ENCODE data around the gene PABPC1L2B.
"Not testable (repeated sequence)": the region's sequence is repeated elsewhere in the genome, so short reads cannot be mapped to it uniquely, and the experiment has no call there.

PABPC1L2B gene

DNA sequence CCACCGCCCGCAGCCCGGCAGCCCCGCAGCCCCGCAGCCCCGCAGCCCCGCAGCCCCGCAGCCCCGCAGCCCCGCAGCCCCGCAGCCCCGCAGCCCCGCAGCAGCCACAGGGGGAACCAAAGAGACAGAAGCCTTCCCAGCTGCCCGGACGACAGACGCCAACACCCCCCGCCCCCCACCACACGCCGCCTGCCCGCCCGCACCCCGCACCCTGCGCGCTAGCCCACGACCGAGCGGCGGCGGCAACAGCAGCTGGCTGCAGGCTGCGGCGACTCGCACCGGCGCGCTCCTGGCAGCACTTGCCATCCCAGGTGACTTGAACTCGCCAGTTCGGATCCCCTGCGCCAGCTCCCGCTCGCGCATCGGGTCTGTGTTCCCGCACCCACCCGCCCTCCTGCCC is at the start of gene PABPC1L2B:
Gene PABPC1L2B, plus strand, starts transcription at position 207 of the 400 bp plus-strand sequence. CDS start 704 bp downstream, outside the sequence.
- not testable (repeated sequence) for DNase-seq

DNA sequence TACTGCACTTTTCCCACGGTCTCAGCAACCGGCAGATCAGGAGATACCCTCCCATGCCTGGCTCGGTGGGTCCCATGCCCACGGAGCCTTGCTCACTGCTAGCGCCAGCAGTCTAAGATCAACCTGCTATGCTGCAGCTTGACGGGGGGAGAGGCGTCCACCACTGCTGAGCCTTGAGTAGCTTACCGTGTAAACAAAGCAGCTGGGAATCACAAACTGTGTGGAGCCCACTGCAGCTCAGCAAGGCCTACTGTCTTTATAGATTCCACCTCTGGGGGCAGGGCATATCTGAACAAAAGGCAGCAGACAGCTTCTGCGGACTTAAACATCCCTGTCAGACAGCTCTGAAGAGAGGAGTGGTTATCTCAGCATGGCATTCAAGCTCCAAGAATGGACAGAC is 42.8 kb upstream of the PABPC1L2B start:
- not testable (repeated sequence) for DNase-seq

DNA sequence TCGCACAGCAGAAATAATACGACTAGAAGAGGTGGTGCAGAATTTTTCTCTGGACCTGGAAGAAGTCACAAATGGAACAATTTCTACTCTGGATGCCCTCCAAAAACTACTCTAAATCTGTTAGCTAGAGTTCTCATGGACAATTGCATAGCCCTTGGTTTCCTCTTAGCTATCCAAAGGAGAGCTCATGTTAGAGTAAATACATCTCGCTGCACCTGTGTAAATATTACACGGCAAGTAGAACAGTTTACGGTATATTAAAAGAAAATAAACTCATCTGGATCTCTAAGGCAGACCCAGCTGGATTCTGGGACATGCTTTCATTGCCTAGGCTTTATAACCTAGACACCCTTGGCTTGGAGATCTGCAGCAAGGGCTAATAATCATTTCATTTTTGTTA is 30.9 kb upstream of the PABPC1L2B start:
- DNase-seq: not testable (repeated sequence)

DNA sequence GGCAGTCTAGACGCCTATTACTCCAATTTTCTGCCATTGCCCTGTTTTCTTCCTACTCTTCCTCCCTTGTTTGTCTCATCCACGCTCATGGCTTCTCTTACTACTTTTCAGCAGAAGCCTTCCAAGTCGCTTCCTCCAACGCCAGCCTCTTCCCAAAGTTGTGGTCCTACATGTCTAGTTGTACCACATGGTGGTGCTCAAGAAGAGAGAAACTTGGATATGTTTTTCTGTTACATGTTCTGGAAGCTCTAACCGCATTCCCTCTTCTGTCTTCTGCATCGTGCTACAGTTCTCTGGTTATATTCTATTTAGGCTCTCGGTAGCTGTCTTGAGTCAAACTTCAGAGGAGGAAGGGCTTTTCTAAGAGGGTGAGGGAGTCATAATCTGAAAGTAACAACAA is 27.9 kb upstream of the PABPC1L2B start:
- not testable (repeated sequence) for DNase-seq

DNA sequence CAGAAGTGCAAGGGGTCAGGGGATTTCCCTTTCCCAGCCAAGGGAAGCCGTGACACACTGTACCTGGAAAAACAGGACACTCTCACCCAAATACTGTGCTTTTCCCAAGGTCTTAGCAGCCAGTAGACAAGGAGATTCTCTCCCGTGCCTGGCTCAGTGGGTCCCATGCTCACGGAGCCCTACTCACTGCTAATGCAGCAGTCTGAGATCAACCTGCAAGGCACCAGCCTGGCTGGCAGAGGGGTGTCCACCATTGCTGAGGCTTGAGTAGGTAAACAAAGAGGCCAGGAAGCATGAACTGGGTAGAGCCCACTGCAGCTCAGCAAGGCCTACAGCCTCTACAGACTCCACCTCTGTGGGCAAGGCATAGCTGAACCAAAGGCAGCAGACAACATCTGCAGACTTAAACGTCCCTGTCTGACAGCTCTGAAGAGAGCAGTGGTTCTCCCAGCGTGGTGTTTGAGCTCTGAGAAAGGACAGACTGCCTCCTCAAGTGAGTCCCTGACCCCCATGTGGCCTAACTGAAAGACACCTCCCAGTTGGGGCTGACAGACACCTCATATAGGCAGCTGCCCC is 21.8 kb upstream of the PABPC1L2B start:
- DNase-seq: not testable (repeated sequence)

DNA sequence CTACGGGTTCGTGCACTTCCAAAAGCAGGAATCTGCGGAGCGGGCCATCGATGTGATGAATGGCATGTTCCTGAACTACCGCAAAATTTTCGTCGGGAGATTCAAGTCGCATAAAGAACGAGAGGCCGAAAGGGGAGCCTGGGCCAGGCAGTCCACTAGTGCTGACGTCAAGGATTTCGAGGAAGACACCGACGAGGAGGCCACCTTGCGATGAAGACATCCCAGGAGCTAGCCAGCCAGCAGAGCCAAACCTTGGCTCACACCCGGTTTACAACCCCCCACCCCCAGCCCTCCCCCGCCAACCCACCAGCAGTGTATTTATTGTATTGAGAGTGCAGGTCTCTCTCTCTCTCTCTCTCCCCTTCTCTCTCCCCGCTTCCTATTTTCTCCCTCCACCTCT is 1.3 kb downstream of the PABPC1L2B start:
- DNase-seq: not testable (repeated sequence)

DNA sequence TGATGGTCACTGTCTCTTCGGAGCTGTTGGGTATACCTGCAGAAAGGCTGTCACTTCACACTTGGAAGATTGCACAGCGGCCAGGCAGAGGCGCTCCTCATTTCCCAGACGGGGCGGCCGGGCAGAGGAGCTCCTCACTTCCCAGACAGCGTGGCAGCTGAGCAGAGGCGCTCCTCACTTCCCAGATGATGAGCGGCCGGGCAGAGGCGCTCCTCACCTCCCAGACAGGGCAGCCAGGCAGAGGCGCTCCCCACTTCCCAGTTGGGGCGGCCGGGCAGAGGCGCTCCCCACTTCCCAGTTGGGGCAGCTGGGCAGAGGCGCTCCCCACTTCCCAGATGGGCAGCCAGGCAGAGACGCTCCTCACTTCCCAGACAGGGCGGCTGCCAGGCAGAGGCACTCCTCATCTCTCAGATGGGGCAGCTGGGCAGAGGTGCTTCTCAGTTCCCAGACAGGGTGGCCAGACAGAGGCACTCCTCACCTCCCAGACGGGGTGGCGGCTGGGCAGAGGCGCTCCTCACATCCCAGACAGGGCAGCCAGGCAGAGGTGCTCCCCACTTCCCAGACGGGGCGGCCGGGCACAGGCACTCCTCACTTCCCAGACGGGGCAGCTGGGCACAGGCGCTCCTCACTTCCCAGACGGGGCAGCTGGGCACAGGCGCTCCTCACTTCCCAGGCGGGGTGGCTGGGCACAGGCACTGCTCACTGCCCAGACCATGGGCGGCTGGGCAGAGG is 18.8 kb downstream of the PABPC1L2B start:
- DNase-seq: no peak

DNA sequence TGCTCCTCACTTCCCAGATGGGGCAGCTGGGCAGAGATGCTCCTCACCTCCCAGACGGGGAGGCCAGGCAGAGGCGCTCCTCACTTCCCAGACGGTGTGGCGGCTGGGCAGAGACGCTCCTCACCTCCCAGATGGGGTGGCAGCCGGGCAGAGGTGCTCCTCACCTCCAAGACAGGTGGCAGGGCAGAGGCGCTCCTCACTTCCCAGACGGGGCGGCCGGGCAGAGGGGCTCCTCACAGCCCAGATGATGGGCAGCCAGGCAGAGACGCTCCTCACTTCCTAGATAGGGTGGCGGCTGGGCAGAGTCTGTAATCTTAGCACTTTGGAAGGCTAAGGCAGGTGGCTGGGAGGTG is 19.3 kb downstream of the PABPC1L2B start:
- not testable (repeated sequence) for DNase-seq

DNA sequence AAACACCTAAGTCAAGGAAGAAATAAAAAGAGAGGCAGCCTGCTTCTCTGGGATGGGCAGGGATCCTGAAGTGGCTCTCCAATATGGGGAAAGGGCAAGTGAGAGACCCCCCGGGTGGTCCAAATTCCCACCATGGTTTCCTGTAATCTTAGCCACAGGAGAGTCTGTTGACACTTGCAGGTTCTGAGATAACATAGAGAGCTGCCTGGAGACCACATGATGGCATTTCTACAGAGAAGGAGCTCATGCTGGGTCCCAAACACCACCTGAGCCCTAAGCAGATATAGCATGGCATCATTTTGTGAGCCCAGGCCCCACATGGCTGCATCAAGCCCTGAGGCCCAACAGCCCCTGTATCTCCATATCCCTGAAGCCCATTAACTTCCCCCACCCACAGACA is 26.1 kb downstream of the PABPC1L2B start:
- DNase-seq: no peak

All from NCI-H446 (cell line).